Stimulated activated CD8-positive, alpha-beta memory T cell treated with anti-CD3 and anti-CD28 coated beads, Interleukin-4, amount 100 ng/mL, for 1 hour (primary cell): ENCODE measurements around the gene PIGO.

Experiments
- DNase-seq, 2 donors: peaks; one replicate each; pipeline ENCODE4 v3.0.0-alpha.2; 2020; ENCODE audit warnings: low read depth in 2 of 2, low spot score in 1 of 2

The PIGO gene

GRCh38 chr9:35072461-35073278 is 23.7 kb downstream of the PIGO start, which contains the start of gene VCP:
TSS of gene VCP (minus strand) at chr9:35072625. CDS start at chr9:35072353, 272 bp downstream.
- peak; percentile 89 to 93 for DNase-seq

- DNase-seq, result peak; percentile 42 to 50
Measured at GRCh38 chr9:35071814-35072460, 24.5 kb downstream of the PIGO start.

GRCh38 chr9:35070823-35071813 is 25.3 kb downstream of the PIGO start:
- no peak for DNase-seq

GRCh38 chr9:35069020-35069419 is 27.4 kb downstream of the PIGO start:
- DNase-seq, result no peak

- no peak for DNase-seq
Measured at GRCh38 chr9:35067056-35067455, 29.3 kb downstream of the PIGO start.

GRCh38 chr9:35060548-35061207 is 35.7 kb downstream of the PIGO start:
- no peak for DNase-seq

GRCh38 chr9:35059438-35059837 is 37.0 kb downstream of the PIGO start:
- DNase-seq, result no peak

GRCh38 chr9:35057271-35057620 is 39.1 kb downstream of the PIGO start:
- no peak for DNase-seq

GRCh38 chr9:35056571-35057270 is 39.7 kb downstream of the PIGO start:
- DNase-seq, result no peak

- no peak for DNase-seq
Measured at GRCh38 chr9:35054871-35055644, 41.3 kb downstream of the PIGO start.

- no peak for DNase-seq
Measured at GRCh38 chr9:35054185-35054835, 42.1 kb downstream of the PIGO start.

GRCh38 chr9:35051069-35051967 is 45.1 kb downstream of the PIGO start:
- peak in 1 of 2 donors; percentile 21 for DNase-seq

GRCh38 chr9:35048511-35048910 is 47.9 kb downstream of the PIGO start:
- no peak for DNase-seq

- no peak for DNase-seq
Measured at GRCh38 chr9:35044071-35044470, 52.3 kb downstream of the PIGO start.

- DNase-seq, result no peak
Measured at GRCh38 chr9:35042891-35043545, 53.4 kb downstream of the PIGO start.

GRCh38 chr9:35042081-35042604 is 54.2 kb downstream of the PIGO start:
- DNase-seq, result no peak
